IPS-20b (cell line): ENCODE measurements around the gene C10orf88.

Experiments used
- H3K27ac ChIP-seq: one replicate; pipeline ENCODE4 v1.5.1; 2013; ENCODE audit warnings: low read length
- H3K27me3 ChIP-seq: 2 replicates; pipeline ENCODE4 v1.6.1; 2013; ENCODE audit warnings: mild to moderate bottlenecking, low read length, inconsistent platforms; ENCODE audit not compliant: insufficient read depth
- H3K36me3 ChIP-seq: 2 replicates; pipeline ENCODE4 v1.6.1; 2013; ENCODE audit warnings: low read depth, mild to moderate bottlenecking, inconsistent platforms, low read length, moderate library complexity; ENCODE audit not compliant: insufficient read depth
- H3K4me1 ChIP-seq: 2 replicates; pipeline ENCODE4 v1.6.1; 2013; ENCODE audit warnings: mild to moderate bottlenecking, control low read depth, inconsistent platforms, low read length, moderate library complexity; ENCODE audit not compliant: insufficient read depth
- H3K4me3 ChIP-seq: 2 replicates; pipeline ENCODE4 v1.5.1; 2013; ENCODE audit warnings: mild to moderate bottlenecking, low read length, inconsistent platforms
- H3K9ac ChIP-seq: 2 replicates; pipeline ENCODE4 v1.6.1; 2013; ENCODE audit warnings: low read depth, mild to moderate bottlenecking, inconsistent platforms, low read length, moderate library complexity
- H3K9me3 ChIP-seq: 2 replicates; pipeline ENCODE4 v1.6.1; 2013; ENCODE audit warnings: mild to moderate bottlenecking, low read depth, low read length, inconsistent platforms; ENCODE audit not compliant: insufficient read depth

C10orf88 gene

DNA sequence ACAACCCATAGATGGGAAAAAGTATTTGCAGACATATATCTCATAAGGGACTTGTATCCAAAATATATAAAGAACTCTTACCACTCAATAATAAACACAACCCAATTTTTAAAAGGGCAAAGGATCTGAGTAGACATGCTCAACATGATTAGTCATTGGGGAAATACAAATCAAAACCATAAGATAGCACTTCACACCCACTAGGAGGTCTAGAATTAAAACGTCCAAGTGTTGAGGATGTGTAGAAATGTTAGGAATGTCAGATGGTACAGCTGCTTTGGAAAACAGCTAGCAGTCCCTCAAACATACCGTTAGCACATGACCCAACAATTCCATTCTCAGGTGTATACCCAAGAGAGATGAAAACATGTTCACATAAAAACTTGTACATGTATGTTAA is 34.5 kb upstream of the C10orf88 start:
- H3K9ac ChIP-seq = no peak overlapping the region
- H3K4me1 ChIP-seq = no peaks in the 10 kb centered on the region
- H3K36me3 ChIP-seq = peaks cover 28% of the 10 kb centered on the region
- no peak overlapping the region for H3K4me3 ChIP-seq
- no peak overlapping the region for H3K27ac ChIP-seq
- H3K9me3 ChIP-seq = no peaks in the 10 kb centered on the region
- H3K27me3 ChIP-seq = no peaks in the 10 kb centered on the region

- Histone ChIP-seq H3K9ac (no peak overlapping the region), H3K27ac (no peak overlapping the region), H3K4me1 (no peaks in the 10 kb centered on the region), H3K36me3 (peaks cover 14% of the 10 kb centered on the region; the same call in 1 of the 2 replicates), H3K27me3 (no peaks in the 10 kb centered on the region), H3K9me3 (no peaks in the 10 kb centered on the region), H3K4me3 (no peak overlapping the region)
Observed at GRCh38 chr10:122986335-122986734, 32.3 kb upstream of the C10orf88 start.

DNA sequence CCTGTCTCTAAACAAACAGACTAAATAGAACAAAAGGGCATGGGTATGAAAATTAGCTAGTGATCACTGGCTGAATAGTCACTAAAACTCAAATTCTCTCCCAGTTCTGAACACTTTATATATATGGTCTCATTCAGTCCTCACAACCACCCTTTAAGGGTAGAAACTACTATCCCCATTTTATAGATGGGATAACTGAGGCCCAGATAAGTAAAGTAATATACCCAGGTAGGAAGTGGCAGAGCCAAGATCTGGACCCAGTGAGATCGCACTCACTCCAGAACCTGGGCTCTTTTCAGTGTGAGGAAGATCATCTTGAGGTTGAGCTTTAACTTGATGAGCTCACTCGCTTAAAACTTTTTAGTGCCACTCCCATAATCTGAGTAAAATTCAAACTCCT is 30.7 kb upstream of the C10orf88 start:
- H3K27ac ChIP-seq = no peak overlapping the region
- peaks cover 6% of the 10 kb centered on the region; the same call in 1 of the 2 replicates for H3K36me3 ChIP-seq
- H3K27me3 ChIP-seq = no peaks in the 10 kb centered on the region
- H3K9ac ChIP-seq = no peak overlapping the region
- peaks cover 3% of the 10 kb centered on the region; the same call in 1 of the 2 replicates for H3K4me1 ChIP-seq
- no peaks in the 10 kb centered on the region for H3K9me3 ChIP-seq
- no peak overlapping the region for H3K4me3 ChIP-seq

GRCh38 chr10:122983898-122984297 is 29.9 kb upstream of the C10orf88 start:
- no peak overlapping the region for H3K27ac ChIP-seq

GRCh38 chr10:122981066-122981464 is 27.0 kb upstream of the C10orf88 start:
- peak overlapping the region; percentile 87 for H3K4me3 ChIP-seq

More at GRCh38 chr10:122983898-122984297, 29.9 kb upstream of the C10orf88 start:
- Histone ChIP-seq H3K4me3 (no peak overlapping the region), H3K9ac (no peak overlapping the region), H3K27me3 (no peaks in the 10 kb centered on the region), H3K4me1 (peaks cover 4% of the 10 kb centered on the region; the same call in 1 of the 2 replicates), H3K36me3 (peaks cover 6% of the 10 kb centered on the region; the same call in 1 of the 2 replicates), H3K9me3 (no peaks in the 10 kb centered on the region)

DNA sequence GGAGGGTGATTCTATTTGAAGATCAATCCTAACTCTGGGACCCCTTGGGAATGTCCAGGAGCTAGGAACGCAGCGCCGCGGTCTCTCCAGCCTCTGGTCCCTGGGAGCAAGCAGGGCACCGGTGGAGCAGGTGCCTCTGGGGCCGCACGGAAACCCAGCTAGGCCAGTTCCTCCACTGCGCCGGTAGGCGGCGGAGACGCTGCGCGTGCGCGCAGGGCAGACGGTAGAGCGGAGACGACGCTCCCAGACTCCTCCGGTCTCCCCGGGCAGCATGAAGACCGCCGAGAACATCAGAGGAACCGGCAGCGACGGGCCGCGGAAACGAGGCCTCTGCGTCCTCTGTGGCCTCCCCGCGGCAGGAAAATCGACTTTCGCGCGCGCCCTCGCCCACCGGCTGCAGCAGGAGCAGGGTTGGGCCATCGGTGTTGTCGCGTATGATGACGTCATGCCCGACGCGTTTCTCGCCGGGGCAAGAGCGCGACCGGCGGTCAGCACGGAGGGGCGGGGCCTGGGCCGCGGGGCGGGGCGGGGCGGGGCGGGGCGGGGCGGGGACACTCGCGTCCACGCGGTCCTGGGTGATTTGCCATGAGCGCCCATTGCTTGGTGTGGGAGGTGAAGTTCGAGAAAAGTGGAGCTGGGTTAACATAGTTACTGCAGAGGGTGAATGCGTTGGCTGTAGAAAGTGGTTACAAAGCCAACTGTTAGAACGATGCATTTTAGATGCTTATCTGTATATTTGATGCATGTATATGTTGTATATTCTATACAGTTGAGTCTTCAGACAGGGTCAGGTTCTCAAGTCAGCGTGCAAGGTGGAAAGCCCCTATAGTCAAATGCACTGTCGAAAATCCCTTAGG is 26.4 kb upstream of the C10orf88 start, which contains the start of gene PSTK:
Gene PSTK (plus strand): TSS at position 193 of the 857 bp plus-strand sequence. CDS start 79 bp downstream, at position 272.
- no peaks in the 10 kb centered on the region for H3K36me3 ChIP-seq
- H3K4me1 ChIP-seq = peaks cover 4% of the 10 kb centered on the region; the same call in 1 of the 2 replicates
- H3K4me3 ChIP-seq = peak within 1 kb of the TSS; percentile 87
- peak within 1 kb of the TSS; percentile 94 for H3K27ac ChIP-seq
- H3K27me3 ChIP-seq = no peaks in the 10 kb centered on the region
- no peaks in the 10 kb centered on the region for H3K9me3 ChIP-seq
- H3K9ac ChIP-seq = peak within 1 kb of the TSS; percentile 93

More at GRCh38 chr10:122981066-122981464, 27.0 kb upstream of the C10orf88 start:
- Histone ChIP-seq H3K27me3 (no peaks in the 10 kb centered on the region), H3K36me3 (no peaks in the 10 kb centered on the region; the same call in 1 of the 2 replicates), H3K27ac (no peak overlapping the region), H3K4me1 (peaks cover 4% of the 10 kb centered on the region; the same call in 1 of the 2 replicates), H3K9me3 (no peaks in the 10 kb centered on the region), H3K9ac (peak overlapping the region; percentile 65; the same call in 1 of the 2 replicates)

GRCh38 chr10:122974543-122975064 is 20.6 kb upstream of the C10orf88 start:
- H3K9ac ChIP-seq = no peak overlapping the region
- H3K4me3 ChIP-seq = no peak overlapping the region
- H3K27ac ChIP-seq = no peak overlapping the region

DNA sequence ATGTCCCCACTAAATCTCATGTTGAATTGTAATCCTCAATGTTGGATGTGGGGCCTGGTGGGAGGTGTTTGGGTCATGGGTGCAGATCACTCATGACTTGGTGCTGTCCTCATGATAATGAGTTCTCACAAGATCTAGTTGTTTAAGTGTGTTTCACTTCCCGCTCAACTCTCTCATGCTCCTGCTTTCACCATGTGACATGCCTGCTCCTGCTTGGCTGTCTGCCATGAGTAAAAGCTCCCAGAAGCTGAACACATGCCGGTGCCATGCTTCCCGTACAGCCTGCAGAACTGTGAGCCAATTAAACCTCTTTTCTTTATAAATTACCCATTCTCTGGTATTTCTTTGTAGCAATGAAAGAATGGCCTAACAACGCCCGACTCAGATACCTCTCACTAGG is 20.0 kb upstream of the C10orf88 start:
- Histone ChIP-seq H3K27ac (no peak overlapping the region), H3K4me1 (no peaks in the 10 kb centered on the region), H3K9me3 (0 out of 2 replicates have a peak, but pooled peaks cover 2% of the 10 kb centered on the region), H3K27me3 (peaks cover 5% of the 10 kb centered on the region; the same call in 1 of the 2 replicates), H3K9ac (no peak overlapping the region), H3K4me3 (no peak overlapping the region), H3K36me3 (no peaks in the 10 kb centered on the region)

More at GRCh38 chr10:122974543-122975064, 20.6 kb upstream of the C10orf88 start:
- Histone ChIP-seq H3K27me3 (peaks cover 5% of the 10 kb centered on the region; the same call in 1 of the 2 replicates), H3K4me1 (no peaks in the 10 kb centered on the region), H3K9me3 (no peaks in the 10 kb centered on the region), H3K36me3 (no peaks in the 10 kb centered on the region)

DNA sequence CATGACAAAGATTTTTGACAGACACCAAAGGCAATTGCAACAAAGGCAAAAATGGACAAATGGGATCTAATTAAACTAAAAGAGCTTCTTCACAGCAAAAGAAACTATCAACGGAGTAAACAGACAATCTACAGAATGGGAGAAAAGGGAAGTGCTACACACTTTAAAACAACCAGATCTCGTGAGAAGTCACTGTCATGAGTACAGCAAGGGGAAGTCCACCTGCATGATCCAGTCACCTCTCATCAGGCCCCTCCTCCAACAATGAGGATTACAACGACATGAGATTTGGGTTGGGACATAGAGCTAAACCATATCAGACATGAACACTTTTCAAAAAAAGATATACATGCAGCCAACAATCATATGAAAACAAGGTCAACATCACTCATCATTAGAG is 14.7 kb upstream of the C10orf88 start:
- no peak overlapping the region for H3K27ac ChIP-seq
- H3K9ac ChIP-seq = no peak overlapping the region
- H3K36me3 ChIP-seq = no peaks in the 10 kb centered on the region
- H3K27me3 ChIP-seq = peaks cover 5% of the 10 kb centered on the region; the same call in 1 of the 2 replicates
- no peak overlapping the region for H3K4me3 ChIP-seq
- no peaks in the 10 kb centered on the region for H3K4me1 ChIP-seq
- H3K9me3 ChIP-seq = peaks cover 24% of the 10 kb centered on the region; the same call in 1 of the 2 replicates

DNA sequence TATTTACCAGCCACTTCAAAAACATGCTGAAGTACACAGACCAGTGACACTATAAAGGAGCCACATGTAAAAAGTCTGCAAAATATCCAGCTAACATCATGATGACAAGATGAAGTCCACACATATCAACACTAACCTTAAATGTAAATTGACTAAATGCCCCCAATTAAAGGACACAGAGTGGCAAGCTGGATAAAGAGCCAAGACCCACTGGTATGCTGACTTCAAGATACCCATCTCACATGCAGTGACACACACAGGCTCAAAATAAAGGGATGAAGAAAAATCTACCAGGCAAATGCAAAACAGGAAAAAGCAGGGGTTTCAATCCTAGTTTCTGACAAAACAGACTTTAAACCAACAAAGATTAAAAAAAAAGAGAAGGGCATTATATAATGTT is 12.9 kb upstream of the C10orf88 start:
- Histone ChIP-seq H3K27ac (no peak overlapping the region), H3K27me3 (peaks cover 5% of the 10 kb centered on the region; the same call in 1 of the 2 replicates), H3K9me3 (peaks cover 24% of the 10 kb centered on the region; the same call in 1 of the 2 replicates), H3K9ac (no peak overlapping the region), H3K4me3 (no peak overlapping the region), H3K4me1 (no peaks in the 10 kb centered on the region), H3K36me3 (no peaks in the 10 kb centered on the region)

- H3K4me3 ChIP-seq = no peak overlapping the region
- H3K27ac ChIP-seq = no peak overlapping the region
- peaks cover 8% of the 10 kb centered on the region; the same call in 1 of the 2 replicates for H3K9me3 ChIP-seq
- H3K36me3 ChIP-seq = no peaks in the 10 kb centered on the region
- no peaks in the 10 kb centered on the region for H3K4me1 ChIP-seq
- no peak overlapping the region for H3K9ac ChIP-seq
- 0 out of 2 replicates have a peak, but pooled peaks cover 2% of the 10 kb centered on the region for H3K27me3 ChIP-seq
Observed at GRCh38 chr10:122962405-122962804, 8.4 kb upstream of the C10orf88 start.
